Limb (tissue), 2 donors: ENCODE measurements around the gene MTFP1.
"Not testable (repeated sequence)": the region's sequence is repeated elsewhere in the genome, so short reads cannot be mapped to it uniquely, and the experiment has no call there.

Experiments
- DNase-seq, 2 donors: peaks; one replicate each; pipeline ENCODE4 v3.0.0-alpha.2; 2016; ENCODE audit errors: extremely low spot score in 2 of 2

MTFP1 gene

DNA sequence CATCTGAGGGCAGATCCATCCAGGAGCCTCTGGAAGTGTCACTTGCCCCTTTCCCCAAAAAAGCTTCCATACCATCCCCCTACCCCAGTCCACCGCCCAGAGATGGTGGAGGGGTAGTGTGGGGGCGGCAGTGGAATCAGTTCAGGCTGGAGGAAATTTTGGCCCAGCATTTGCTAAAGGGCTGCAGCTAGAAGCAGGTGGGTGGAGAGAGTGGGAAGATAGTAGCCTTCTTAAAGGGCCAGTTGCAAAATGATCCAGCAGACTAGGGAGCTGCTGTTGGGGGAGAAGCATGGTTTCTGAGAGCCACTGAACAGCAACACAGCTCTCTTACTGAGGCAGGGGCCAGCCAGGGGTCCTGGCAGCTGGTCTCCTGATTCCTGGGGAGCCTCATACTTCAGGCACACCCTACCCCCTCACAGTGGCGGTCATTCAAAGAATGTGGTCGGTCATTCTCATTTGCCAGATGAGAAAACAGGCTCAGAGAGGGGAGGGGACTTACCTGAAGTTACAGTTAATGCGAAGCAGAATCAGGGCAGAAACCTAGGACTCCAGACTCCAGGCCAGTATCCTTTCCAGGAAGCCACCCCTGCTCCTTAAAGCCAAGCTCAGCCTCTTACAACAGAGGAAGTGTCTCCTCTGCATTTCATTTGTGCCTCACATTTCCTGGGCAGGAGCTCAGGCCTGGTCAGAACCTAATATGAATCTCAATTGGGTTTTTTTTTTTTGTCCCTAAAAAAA is 23.4 kb upstream of the MTFP1 start:
- DNase-seq: no peak

DNA sequence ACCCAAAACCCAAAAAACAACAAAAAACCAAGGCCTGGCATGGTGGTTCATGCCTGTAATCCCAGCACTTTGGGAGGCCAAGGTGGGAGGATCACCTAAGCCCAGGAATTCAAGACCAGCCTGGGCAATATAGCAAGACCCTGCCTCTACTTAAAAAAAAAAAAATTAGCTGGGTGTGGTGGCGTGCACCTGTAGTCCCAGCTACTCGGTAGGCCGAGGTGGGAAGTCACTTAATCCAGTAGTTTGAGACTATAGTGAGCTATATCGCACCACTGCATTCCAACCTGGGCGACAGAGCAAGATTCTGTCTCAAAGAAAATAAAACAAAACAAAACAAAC is 22.8 kb upstream of the MTFP1 start:
- DNase-seq: not testable (repeated sequence)

DNA sequence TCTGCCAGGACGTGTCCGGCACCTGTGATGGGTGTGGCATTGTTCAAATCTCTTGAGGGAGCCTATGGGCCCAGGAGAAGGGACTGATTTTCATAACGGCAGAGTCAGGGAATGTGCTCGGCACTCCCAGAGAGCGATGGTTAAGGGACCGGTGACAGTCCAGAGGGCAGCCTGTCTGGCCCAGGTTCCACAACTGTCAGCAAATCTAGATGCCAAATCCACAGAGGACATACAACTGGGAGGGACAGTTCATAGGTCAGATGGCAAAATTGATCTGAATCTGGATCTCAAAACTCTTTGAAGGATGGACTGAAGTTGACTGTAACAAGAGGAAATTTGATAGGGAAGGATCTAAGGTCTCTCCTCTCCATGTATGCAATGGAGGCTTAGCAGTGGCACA is 21.3 kb upstream of the MTFP1 start:
- DNase-seq: no peak

DNA sequence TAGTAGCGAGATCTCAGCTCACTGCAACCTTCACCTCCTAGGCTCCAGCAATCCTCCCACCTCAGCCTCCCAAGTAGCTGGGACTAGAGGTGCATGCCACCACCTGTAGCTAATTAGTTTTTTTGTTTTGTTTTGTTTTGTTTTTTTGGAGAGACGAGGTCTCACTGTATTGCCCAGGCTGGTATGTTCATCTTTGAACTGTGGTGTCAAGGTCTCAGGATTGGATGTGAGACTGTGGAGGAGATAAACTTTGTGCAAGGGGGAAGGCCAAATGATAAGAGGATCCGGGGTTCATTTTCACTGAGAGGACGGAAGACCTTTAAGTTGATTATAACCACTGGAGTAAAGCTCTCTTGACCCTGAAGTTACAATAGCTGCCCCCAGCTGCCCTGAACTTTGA is 19.8 kb upstream of the MTFP1 start:
- no peak for DNase-seq

DNA sequence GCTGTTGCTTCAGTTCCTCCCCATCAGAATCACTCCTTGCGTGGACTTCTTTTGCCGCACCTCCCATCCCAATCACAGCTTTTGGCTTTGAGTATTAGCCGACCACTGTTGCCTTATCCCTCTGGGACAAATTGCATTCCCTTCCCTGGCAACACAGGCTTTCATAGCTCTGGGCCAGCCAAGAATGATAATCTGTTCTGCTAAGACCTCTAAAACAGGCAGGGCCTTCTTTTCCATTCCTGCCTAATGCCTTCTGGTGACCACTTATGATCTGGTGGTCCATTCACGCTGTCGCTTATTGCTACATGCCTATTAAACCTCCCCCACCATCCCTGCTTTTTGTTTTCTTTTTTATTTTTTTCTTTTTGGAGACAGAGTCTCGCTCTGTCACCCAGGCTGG is 19.2 kb upstream of the MTFP1 start:
- DNase-seq: no peak

DNA sequence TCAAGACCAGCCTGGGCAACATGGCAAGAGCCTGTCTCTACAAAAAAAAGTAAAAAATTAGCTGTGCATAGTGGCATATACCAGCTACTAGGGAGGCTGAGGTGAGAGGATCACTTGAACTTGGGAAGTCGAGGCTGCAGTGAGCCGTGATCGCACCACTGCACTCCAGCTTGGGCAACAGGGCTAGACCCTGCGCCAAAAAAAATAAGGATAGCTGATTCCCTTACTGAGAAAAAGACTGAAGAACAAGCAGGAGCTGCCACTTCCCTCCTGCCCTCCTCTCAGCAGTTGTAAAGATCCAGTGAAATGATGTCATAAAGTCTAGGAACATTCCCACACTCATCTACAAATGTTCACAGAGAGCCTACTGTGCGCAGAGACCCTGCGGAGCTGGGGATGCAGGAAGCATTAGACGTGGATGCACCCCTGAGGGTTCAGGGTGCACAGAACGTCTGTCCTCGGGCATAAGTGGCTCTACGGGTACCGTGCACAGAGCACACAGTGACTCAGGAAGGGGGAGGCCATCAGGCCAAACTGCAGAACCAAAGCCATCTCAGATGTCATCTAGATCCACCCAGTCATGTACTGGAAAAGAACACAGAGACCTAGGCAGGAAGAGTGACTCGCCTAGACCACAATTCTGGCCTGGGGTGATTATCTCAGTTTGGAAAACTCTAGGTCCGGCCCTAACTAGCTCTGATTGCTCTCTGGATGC is 17.0 kb upstream of the MTFP1 start:
- no peak for DNase-seq

DNA sequence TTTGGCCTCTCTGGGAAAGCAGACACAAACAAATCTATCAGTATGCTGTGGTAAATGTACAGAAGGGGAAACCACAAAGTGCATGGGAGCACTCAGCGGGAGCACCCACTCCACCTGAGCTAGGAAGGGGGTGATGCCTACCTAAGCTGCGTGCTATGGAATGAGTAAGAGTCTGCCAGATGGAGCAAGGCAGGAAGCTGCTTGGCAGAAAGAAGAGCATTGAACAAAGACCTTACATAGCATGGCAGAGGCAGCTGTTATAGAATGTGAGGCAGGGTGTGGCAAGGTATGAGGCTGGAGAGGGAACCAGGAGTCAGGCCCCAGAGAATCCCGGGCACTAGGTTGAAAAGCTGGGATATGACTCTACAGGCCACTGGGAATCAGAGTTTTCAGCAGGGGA is 13.8 kb upstream of the MTFP1 start:
- DNase-seq: no peak

DNA sequence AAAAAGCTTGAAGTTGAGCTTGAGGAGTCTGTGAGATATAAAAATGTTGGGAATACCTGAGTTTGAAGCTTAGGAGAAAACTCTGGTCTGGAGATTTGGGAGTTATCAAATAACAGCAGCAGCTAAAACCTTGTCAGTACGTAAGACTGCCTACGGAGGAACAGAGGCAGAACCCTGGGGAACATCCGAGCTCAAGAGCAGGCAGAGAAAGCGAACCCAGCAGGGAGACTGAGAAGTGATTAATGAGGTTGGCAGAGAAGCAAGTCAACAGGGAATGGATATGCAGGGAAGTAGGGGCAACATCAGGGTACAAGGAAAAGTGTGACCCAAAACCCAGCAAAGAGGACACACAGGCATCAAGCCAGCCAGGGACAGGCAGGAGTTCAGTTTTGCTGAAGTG is 12.6 kb upstream of the MTFP1 start:
- DNase-seq: no peak

DNA sequence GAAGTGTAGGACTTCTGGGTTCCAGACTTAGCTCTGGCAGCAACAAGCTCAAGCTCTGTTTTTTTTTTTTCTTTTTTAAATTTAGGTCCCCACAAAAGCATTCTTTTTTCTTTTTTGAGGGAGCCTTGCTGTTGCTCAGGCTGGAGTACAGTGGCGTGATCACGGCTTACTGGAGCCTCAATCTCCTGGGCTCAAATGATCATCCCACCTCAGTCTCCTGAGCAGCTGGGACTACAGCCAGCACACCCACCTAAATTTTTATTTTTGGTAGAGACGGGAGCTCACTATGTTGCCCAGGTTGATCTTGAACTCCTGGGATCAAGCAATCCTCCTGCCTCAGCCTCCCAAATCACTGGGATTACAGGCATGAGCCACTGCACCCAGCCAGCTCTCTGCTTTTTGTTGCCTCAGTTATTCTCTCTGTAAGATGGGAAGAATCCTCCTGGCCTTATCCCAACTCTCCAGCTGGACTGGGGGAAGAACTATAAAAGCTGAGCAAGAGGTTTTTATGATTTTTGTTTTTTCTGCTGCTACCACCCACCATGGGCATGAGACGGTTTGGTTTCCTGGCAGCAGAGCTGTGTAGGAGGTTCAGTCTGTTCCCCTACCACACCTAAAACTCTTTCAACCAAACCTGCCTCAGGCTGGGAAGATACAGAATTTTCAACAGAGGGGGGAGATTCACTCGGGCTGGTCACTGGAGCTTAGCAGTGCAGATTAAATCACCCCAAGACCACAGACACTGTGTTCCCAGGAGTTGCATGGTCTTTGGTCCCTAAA is 11.6 kb upstream of the MTFP1 start:
- no peak for DNase-seq

DNA sequence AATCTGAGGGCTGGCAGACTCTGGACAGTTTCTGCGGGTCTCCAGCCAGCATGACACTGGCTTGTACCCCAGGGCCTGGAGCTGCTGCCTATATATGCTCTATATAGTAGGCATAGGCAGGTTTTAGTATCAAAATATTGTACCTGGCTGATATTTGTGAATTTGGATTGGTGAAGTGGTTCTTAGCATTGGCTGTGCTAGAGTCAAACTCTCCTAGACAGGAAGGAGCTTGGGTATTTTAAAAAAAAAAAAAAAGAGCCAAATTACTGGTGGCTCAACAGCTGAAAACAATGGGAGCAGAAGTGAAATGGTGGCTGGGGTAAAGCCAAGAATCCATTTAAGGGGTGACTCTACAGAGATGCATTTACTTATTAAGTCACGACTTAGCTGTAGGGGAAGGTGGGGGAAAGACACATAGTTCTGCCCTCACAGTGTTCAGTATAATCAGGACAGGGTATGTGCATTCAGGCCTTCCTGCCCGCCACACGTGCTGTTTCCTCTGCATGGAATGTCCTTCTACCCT is 11.0 kb upstream of the MTFP1 start:
- DNase-seq: no peak

DNA sequence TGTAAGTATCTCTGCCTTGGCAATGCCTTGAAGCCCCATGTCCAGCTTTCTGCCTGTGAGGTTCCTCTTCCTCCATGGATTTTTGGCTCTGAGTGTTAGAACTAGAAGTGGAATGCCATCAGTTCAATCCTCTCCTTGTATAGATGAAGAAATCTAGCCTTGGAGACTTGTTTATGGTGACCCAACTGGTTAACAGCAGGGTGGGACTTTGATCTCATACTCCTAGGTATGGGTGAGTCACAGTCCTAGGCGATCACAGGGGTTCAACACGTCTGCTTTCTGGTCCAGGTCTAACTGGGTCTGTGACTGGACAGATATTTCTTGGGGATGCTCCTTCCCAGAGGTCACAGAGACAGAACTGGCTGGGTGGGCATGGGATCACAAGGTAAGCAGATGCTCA is 9.2 kb upstream of the MTFP1 start:
- no peak for DNase-seq

DNA sequence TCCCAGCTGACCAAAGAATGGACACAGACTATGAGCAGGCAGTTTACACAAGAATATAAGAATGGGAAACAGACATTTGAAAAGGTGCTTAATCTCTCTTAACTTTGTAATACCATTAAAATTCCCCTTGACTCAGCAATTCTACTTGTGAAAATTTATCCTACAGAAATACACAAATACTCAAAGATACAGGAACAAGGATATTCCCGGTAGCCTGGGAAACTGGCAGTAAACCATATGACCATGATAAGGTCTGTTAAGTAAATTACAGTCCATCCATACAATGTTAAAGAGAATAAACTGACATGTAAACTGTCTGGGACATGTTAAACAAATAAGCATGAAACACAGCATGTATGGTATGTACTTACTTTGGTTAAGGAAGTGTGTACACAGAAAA is 8.7 kb upstream of the MTFP1 start:
- no peak for DNase-seq

DNA sequence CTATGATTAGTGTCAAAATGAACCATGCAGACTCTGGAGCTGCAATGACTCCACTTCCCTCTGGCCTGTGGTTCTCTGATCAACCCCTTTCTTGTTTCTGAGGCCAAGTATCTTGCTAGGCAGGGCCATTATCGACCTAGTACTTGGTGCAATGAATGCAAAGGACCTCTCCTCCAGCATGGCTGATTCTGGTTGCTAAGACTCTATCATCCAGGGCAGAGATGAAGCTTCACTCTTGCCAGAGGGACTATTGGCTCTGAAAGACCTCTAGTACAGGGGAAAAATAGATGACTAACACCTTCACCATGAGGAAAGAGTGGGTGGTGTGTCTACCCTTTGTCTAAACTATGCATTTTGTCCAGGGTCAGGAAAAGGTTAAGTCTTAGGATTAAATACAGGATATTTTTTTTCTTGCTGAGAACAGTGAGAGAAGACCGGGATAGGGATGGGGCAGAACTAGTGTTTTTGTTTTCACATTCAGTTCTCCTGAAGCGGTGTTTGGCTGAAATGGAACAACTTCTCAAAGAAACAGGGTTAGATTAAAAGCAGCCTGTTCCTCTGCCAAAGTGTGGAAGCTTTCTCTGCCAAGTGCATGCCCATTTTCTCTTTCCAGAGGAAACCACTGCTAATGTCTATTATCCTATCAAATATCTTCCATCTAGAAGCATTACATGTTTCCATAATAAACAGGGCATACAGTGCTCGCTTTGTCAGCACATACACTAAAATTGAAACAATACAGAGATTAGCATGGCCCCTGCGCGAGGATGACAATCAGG is 5.0 kb upstream of the MTFP1 start:
- no peak for DNase-seq

DNA sequence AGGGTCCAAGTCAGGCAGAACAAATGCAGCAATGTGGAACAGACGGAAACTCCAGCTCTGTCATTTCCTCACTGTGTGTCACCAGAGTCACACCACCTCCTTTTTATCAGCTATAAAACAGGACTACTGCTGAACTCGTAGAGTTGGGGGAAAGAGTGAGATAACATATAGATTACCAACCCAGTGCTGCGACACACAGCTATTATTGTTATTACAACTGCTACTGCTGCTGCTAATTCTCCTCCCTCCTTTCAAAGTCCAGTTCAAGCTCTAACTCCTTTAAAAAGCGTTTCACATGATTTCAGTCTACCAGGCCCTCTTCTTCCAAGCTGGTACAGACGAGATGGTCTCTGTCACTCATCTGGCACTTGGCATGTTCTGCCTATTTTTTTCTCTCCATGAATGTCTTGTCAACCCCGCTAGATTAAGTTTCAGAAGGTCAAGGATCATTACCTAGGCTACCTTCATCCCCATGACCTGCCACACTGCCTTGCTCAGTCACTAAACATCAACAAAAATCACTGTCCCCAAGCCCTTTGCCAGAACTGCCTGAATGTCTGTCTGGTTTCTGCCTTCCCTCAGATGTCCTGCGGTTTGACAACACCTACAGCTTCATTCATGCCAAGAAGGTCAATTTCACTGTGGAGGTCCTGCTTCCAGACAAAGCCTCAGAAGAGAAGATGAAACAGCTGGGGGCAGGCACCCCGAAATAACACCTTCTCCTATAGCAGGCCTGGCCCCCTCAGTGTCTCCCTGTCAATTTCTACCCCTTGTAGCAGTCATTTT is 3.7 kb upstream of the MTFP1 start:
- no peak for DNase-seq

DNA sequence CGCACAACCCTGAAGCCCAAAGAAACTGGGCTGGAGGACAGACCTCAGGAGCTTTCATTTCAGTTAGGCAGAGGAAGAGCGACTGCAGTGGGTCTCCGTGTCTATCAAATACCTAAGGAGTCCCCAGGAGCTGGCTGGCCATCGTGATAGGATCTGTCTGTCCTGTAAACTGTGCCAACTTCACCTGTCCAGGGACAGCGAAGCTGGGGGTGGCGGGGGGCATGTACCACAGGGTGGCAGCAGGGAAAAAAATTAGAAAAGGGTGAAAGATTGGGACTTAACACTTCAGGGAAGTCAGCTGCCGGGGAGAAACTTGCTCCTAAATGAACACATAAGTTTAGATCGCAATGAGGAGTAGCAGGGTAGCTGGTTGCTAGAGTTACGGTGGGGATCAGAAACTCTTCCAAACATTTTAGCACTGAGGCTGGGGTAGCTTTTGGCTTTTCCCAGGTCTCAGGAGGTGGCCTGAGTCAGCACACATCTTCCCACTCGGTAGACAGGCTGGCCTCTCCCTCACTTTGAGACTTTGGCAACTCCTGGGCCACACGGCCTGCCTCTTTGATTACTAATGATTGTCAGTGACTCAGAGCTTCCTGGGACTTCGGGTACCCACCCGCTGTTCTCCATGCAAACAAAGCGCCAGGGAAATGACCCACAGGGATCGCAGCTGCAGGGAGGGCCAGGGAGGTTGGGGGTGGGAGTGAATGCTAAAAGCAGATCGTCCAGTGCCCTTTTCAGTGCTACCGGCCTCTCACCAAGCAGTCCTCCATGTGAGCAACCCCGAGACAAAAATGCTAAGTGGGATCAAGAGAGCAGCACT is 2.9 kb upstream of the MTFP1 start:
- peak in 1 of 2 donors; percentile 13 for DNase-seq

DNA sequence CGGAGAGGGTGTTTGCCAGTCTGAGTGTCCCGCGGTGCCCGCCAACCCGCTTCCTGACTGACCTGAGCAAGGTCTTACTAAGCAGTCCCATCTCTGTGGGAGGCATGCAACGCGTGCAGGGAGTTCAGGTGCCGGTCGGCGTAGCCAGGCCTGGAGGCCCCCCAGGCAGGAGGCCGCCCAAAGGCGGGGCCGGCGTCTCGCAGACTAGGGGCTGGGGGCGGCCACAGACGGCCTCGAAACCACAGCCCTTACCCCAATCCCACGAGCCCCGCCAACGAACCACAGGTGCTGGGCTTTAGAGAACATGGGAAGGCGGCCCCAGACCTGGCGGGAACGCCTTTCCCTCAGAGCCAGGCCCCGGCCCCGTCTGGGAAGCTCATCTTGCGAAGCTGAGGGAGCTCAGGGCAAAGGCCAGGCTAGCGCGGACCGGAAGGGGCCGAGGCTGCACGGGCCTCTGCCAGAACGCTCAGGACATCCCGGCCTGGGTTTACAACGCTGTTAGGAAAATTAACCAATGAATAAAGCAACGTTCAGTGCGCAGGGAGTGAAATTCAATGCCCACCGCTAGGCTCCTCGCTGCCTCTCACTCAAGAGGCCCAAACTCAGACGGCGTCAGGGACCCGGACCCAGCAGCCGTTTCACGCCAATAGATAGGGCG is 2.1 kb upstream of the MTFP1 start:
- no peak for DNase-seq

DNA sequence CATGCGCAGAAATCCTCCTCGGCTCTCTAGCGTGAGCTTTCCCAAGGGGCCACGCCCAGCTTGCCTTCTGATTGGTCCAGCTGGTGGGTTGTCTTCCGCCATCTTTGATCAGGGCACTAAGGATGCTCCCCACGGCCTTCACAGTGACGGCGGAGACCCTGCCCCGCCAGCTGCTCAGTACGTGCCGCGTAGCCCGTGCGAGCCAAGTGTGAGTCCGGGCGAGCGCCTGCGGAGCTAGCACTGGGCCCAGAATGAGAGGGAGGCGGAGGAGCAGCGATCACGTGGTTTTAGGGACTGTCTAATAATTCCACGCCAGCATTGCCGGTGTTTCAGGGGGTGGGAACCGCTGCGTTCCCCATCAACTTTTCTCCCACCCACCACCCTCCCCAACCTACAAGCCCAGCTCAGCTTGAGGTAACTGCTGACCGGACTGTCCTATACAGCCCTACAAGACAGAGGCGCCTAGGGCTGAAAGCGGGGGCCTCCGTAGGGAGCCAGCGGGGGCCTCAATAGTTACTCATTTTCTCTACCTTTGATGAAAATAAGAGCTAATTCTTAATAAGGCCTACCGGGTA is 1.5 kb upstream of the MTFP1 start:
- peak; percentile 99 for DNase-seq

DNA sequence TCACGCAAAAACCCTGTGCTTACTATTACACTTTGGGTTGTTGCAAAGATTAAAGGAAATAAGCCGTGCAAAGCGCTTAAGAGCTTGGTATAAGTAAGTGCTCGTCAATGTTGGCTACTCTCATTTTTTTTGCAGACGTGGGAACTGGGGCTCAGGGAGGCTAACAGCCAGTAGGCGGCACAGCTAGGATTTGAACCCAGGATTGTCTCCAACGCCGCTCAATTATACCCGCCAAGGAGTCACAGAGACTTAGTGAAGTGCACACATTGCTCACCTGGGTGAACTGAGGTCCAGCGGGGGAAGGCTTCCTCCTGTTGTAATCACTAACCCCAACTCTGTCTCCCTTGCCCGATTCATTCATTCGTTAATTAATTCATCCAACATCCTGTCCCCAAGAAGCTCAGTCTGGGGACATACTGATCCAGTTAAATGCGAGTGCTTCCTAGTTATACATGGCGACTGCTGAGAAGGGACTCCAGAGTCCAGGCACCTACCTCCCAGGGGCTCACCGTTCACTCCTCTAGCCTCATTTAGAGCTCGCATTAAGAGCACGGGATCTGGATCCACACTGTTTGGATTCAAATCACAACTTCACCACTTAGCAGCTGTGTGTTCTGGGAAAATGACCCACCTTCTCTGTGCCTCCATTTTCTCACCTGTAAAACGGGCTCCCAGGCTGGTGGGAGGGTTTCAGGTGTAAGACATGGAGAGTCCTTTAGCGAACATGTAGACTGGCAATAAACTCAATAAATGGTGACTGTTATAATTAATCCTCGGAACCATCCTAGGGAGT is 838 bp upstream of the MTFP1 start:
- no peak for DNase-seq

DNA sequence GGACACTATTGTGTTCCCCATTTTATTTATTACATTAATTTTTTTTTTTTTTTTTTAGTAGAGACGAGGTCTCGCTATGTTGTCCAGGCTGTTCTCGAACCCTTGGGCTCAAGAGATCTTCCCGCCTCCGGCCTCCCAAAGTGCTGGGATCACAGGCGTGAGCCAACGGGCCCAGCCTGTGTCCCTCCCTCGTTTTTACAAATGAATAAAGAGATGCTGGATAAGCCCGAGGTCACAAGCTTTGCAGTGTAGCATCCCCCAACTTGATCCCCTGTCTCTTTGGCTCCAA is 297 bp upstream of the MTFP1 start:
- no peak for DNase-seq
